ENCODE results near the gene DHFR2.
"Not testable (repeated sequence)": the region's sequence is repeated elsewhere in the genome, so short reads cannot be mapped to it uniquely, and the experiment has no call there.

The DHFR2 gene

DNA sequence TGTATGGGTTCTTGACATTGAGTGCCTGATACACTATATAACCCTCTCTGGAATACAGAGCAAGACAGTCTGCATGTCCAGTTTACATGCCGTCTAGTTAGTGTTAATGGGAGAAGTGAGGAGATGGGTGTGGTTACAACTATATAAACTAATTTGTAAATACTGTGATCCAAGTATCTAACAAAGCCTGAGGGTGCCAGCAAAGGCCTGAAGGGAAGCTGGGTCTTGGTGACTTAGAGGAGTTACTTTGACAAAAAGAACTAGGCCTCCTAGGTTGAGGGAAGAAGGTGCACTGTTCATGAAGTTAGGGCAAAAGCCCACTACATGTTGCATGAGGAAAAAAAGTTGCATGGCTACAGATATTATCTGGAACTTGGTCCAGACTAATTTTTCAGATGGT, 2.4 kb upstream of the DHFR2 start:
- no peak for DNase-seq

DNA sequence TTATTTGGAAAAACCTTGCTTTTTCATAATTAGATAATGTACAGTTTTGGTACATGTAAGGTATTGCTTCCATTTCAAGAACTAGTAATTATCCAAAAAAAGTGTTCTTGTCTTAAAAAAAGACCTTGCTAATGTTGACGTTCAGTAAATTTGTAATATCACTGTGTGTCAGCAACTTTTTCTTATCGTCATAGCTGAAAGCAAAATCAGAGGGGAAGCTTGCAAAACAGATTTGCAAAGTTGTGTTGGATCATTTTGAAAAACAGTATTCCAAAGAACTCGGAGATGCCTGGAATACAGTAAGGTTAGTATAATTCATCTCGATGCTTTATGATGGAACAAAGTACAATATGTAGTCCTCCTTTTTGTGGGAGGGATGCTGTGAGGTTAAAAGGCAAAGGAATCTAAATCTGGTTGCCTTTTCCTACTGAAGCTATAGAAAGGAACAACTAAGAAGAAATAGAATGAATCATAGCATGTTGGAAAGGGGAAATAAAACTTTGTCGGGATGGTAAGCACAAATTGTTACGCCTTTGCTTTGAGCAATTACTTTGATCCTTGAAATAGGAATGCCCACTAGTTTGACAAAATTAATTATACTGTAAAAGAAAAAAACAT, 1.6 kb upstream of the DHFR2 start:
- DNase-seq: no peak

DNA sequence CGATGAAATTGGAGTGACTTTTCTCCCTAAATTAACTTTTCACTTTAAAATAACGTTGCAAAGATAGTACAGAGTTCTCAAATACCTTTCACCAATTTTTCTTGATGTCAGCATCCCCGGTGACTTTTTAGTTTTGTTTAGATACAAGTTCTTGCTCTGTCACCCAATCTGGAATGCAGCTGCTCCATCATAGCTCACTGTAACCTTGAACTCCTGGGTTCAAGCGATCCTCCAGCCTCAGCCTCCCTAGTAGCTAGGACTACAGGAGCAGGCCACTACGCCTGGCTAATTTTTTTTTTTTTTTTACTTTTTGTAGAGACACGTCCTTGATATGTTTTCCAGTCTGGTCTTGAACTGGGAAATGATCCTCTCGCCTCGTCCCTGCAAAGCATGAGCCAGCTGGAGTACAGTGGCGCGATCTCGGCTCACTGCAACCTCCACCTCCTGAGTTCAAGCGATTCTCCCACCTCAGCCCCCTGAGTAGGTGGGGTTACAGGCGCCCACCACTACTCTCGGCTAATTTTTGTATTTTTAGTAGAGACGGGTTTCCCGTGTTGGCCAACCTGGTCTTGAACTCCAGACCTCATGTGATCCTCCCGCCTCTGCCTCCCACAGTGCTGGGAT, 892 bp upstream of the DHFR2 start:
- no peak for DNase-seq

DNA sequence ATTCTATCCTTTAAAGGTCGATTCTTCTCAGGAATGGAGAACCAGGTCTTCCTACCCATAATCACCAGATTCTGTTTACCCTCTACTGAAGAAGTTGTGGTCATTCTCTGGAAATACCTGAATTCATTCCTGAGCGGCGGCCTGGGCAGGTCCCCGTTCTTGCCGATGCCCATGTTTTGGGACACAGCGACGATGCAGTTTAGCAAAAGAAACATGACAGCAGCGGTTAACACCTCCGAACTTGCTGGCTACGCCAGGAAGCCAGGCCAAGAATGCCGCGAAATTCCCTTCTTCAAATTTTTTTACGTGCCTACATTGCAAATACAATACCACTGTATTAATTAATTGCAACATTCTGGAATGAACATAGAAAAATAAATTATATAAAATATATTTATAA, 1.4 kb downstream of the DHFR2 start:
- no peak for DNase-seq

DNA sequence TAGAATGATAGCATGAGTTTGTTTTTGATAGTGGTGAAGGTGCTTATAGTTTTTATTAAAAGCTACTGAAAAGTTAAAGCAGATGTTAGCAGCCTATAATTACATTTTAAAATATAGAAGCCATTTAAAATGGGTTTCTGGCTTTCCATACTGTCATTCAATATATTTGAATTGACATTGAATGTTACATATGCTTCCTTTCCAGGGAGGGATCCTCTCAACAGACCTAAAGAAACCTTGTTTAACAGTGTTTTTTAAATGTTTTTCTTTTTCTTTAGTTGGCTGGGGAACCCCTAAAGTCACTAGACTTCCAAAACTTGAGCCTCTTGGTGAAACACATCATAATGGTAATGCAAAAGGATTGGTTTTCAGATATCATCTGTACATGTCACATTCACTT, 12.2 kb downstream of the DHFR2 start:
- no peak for DNase-seq

DNA sequence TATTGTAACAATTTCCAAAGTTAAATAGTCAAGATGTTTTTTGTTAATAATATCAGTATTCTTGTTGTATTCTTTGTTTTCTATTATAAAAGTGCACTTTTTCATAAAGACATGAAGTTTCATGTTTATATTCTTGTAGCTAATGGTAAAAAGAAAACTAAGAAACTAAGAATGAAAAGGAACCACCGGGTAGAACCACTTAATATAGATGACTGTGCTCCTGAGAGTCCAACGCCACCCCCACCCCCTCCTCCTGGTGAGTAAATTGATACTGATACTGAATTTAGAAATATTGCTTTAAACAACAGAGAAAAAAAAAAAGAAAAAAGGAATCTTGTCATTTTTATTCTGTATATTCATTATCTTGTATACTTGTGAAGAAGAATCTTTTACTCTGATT, 13.4 kb downstream of the DHFR2 start:
- no peak for DNase-seq

DNA sequence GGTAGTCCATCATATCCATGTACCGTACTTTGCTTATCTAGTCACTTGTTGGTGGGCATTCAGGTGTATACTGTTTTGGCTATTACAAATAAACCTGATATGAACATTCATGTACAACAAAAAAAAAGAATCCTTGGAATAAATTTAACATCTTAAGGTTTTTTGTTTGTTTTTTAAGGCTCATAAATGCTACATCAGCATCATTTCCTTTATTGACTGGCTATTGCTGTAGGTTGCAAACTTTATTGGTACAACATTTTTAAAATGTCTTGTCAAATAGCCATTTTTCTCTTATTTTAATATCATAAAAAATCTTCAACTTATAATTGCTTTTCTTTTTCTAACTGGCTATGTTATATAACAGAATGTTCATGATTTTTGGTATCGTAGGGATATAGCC, 16.2 kb downstream of the DHFR2 start:
- DNase-seq: no peak

DNA sequence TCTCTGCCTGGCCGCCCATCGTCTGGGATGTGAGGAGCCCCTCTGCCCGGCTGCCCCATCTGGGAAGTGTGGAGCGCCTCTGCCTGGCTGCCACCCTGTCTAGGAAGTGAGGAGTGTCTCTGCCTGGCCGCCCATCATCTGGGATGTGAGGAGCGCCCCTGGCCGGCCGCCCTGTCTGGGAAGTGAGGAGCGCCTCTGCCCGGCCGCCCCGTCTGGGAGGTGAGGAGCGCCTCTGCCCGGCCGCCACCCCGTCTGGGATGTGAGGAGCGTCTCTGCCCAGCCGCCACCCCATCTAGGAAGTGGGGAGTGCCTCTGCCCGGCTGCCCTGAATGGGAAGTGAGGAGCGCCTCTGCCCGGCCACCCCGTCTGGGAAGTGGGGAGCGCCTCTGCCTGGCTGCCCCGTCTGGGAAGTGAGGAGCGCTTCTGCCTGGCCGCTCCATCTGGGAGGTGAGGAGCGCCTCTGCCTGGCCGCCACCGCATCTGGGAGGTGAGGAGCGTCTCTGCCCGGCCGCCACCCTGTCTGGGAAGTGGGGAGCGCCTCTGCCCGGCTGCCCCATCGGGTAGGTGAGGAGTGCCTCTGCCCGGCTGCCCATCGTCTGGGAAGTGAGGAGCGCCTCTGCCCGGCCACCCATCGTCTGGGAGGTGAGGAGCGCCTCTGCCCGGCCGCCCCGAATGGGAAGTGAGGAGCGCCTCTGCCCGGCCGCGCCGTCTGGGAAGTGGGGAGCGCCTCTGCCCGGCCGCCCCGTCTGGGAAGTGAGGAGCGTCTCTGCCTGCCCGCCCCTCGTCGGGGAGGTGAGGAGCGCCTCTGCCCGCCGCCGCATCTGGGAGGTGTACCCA, 18.4 kb downstream of the DHFR2 start:
- DNase-seq: not testable (repeated sequence)

DNA sequence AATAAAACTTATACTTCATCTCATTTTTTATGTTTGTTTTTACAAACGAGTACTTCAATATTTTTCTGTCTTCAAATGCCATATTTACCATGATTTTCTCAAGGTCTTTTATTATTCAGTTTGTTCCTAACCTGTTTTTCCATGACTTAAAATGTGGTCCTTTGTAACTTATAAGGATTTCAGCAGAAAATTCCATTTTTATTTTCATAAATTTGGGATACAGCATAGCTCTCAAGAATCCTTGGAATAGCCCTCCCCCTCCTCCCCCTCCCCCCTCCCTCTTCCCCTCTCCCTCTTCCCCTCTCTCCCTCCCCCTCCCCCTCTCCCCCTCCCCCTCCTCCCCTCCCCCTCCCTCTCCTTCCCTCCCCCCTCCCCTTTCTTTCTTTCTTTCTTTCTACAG, 19.4 kb downstream of the DHFR2 start:
- DNase-seq: no peak

DNA sequence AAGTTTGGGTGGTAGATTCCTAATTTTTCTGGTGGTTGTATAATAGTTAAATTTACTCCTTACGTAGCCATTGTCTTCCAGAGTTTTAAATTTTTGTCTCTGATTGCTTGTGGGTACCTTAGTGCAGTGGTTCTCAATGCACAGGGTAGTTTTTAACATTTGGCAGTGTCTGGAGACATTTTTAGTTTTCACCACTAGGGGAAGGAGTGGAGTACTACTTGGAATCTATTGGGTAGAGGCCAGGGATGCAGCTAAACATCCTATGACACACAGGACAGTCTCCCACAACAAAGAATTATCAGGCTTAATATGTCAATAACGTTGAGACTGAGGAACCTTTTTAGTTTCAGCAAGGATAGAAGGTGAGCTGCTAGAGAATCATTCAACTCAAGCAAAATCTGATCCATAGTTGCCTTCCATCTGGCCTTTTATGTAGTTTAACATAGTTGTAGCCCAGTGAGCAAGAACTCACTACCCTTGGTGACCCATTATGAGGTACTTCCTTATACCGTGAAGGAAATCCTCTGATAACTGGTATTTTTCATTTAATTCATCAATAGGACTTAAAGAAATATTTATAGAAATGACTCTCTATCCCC, 25.7 kb downstream of the DHFR2 start:
- no peak for DNase-seq

DNA sequence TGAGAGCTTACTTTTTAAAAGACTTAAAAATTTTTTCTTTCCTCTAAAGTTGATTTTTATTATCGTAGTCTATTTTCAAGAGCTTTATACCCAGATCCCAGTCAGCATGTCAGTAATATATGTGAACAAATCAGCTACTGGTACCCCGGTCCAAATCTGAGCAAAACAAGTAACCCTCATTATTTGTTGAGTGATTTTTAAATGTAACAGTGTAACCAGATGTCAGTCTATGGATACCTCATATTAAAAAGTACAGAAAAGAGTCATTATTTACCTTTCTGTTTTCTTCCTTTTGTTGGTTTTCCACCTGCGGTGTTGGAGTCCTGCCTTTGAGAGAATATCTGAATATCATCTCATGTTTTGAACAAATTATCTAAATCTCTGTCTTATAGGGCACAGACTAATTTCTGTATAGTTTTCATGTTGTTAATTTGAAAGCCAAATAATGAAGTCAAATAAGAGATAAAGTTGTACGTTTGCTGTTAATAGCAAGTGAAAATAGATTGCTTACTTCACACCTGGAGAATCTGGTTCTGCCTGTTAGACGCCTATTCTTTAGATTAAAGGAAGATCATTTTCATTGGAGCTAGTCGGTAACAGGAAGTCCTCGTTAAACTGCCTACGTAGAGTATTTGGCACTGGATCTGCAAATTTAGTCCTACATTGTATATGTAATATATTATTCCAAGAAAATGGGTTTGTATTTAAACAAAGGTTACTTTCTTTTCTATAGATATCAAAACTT, 34.5 kb downstream of the DHFR2 start, which contains the start of gene STX19:
Gene STX19 (minus strand): TSS at position 505 of the 745 bp plus-strand sequence. CDS start 13,328 bp downstream, outside the sequence.
- DNase-seq: no peak

DNA sequence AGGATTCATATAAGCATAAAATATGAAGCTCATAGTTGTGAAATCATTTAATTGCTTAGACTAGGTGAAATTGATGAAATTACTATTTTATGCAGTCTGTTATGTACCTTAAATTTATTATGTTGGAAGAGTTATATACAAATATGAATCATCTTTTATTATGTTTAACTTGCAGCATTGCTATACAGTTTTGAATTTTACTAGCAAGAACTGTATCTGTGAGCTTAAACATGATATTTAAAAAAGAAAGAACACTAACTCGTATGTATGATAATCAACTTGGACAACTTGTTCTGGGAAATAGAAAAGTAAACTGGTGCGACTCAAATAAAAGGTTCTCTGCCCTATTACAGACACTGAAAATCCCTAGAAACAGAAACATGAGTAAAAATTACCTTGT, 36.1 kb downstream of the DHFR2 start:
- no peak for DNase-seq

DNA sequence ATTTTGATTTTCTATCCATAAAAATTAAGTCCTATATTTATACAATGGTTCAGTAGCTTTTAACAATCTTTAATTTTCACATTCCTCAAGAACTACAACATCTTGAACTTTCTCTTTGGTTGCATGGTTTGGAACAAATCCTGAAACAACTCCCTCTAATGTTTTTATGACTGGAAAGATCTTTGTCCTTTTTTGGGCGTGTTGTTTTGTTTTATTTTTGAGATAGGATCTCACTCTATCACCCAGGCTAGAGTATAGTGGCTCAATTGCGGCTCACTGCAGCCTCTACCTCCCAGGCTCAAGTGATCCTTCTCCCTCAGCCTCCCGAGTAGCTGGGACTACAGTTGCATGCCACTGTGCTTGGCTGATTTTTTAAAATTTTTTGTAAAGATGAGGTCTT, 38.3 kb downstream of the DHFR2 start:
- DNase-seq: no peak

DNA sequence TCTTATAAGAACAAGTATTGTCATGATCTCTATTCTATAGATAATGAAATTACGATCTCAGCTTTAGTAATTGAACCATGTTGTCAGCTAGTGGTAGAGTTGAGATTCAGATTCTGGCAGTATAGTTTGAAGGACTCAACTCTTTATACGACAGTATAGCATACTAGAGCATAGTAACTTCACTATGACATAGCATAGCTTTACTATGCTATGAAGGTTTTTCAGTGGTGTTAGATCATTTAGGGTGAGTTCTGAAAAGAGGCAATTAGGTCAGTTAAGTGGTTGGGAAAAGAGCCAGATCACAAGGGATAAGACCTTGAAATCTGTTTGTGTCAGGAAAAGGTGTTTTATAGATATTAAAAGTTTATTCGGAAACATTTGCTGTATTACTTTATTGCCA, 42.4 kb downstream of the DHFR2 start:
- no peak for DNase-seq

DNA sequence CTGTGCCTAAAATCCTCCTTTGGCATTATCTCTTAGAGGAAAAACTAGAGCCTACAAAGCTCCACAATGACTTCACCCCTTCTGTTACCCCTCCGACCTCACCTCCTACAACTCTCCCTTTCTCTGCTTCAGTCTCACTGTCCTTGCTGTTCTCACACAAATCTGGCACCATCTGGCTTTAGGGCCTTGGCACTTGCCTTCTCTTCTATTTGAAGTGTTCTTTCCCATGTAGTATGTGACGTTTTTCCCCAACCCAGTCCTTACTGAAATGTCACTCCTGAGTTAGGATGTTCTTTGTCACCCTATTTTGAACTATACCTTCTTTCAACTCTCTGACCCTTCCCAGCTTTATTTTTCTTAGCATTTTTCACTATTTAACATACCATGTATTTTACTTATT, 43.1 kb downstream of the DHFR2 start:
- DNase-seq: no peak

DNA sequence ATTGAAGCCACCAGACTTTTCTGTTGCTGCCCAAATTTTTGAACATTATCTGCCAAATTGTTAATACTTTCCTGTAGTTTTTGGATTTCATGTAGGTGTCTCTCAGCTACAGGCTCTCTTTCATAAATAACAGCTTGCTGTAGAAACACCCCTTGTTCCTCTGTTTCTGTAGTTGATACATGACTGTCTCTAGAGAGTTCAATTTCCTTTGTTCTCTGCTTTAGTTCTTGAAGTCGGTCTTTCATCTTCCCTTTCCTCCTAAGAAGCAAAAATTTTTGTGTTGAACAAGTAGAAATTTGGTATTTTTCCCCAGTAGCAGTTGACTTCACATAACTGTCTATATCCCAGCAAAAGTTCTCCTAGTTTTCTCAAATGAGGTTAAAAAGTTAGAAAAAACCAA, 47.7 kb downstream of the DHFR2 start:
- no peak for DNase-seq

DNA sequence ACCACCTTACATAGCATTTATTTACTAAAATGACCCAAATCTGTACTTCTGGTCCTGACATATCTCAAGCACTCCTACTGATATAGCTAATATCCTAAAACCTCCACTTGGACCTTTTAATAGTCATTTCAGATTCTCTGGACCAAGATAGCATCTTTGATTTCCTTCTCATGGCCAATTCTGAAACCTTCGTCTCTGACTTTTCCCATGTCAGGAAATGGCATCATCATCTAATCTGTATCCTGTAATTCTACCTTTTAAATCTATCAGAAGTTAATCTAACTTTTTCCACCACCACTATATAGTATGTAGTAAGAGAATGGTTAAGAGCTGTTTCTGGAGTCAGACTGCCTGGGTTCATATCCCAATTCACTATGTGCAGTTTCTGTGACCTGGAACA, 50.5 kb downstream of the DHFR2 start:
- no peak for DNase-seq

DNA sequence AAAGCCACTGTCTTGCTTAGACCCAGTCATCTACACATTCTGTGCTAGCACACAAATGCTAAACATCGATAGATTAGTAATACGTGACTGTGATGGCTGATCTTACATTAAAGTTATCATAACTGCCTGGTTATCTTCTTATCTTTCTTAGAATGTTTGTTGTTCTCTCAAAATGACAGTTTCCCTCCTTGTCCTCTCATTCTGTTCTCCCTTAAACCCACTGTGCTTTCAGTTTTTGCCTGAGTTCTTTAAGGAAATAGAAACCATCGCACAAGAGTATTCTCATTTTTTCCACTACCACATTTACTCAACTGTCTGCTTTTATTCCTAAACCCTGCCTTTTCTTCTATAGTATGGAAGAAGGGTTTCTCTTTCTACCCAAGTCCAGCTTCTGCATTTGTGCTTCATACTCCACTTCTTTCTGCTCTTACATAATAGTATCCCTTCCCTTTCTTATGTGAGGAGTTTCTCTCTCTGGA, 51.4 kb downstream of the DHFR2 start:
- DNase-seq: no peak

DNA sequence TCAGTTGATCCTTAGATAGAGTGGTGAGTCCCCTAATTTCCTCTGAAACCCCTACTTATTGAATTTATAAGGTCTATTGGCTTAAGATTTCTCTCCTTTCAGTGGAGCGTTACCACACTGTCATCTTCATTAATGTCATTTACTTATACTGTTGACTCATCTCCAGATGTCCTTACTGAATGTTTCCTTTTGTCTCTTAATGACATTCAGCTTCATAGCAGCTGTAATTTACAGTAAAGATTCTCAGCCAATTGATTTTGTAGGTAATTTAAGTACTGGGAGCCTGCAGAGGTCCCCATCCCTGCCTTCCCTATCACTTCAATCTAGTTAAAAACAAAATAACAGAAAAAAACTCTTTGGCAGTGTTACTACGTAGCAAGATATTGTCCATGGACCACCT, 53.1 kb downstream of the DHFR2 start:
- no peak for DNase-seq

DNA sequence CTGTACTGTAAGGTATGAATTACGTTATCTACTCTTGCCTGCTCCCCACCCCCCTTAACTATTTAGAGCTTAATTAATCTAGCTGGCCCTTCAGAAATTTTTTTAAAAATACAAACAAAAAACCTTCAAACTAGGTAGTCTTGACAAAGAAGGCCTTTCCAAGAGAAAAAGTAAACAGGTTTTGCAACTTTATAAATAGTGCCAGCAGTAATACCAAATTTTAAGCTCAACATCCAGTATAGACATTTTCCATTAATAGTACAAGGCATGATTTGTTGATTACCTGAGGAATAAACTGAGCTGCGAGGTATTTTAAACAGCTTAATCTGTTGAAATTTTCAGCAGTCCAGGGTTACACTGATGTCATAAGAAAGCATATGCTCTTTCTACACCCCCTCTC, 54.5 kb downstream of the DHFR2 start:
- DNase-seq: no peak

Measured in activated CD8-positive, alpha-beta memory T cell treated with anti-CD3 and anti-CD28 coated beads, Interleukin-2, amount 50 U/mL, for 48 hours (primary cell).